Measurements from ENCODE around the gene SLMAP.

- TF ChIP-seq, protein P1, sequence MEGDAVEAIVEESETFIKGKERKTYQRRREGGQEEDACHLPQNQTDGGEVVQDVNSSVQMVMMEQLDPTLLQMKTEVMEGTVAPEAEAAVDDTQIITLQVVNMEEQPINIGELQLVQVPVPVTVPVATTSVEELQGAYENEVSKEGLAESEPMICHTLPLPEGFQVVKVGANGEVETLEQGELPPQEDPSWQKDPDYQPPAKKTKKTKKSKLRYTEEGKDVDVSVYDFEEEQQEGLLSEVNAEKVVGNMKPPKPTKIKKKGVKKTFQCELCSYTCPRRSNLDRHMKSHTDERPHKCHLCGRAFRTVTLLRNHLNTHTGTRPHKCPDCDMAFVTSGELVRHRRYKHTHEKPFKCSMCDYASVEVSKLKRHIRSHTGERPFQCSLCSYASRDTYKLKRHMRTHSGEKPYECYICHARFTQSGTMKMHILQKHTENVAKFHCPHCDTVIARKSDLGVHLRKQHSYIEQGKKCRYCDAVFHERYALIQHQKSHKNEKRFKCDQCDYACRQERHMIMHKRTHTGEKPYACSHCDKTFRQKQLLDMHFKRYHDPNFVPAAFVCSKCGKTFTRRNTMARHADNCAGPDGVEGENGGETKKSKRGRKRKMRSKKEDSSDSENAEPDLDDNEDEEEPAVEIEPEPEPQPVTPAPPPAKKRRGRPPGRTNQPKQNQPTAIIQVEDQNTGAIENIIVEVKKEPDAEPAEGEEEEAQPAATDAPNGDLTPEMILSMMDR (IDR thresholded peaks at IDR 0.05): no peak
- TF ChIP-seq EZH2 (IDR thresholded peaks at IDR 0.05; ENCODE audit: borderline replicate concordance, insufficient read depth, low read depth, low read length, poor library complexity, severe bottlenecking): no peak
Observed at GRCh38 chr3:57755741-57756527, at the start of gene SLMAP.

All from B cell (primary cell).